GM12892 (cell line): ENCODE data around the gene TBC1D19.
"Not testable (repeated sequence)": the region's sequence is repeated elsewhere in the genome, so short reads cannot be mapped to it uniquely, and the experiment has no call there.

ENCODE experiments used
- DNase-seq: peaks from one replicate; pipeline ENCODE4 v3.0.0; 2011; ENCODE audit not compliant: insufficient read length
- FAIRE-seq: peaks from 2 replicates; lab custom pipeline; 2011; peaks lifted over from hg19 to GRCh38; lab: Jason Lieb, UNC
- POLR2A ChIP-seq: IDR thresholded peaks from 2 replicates; pipeline ENCODE4 v1.6.1; 2011; ENCODE audit warnings: low read depth, low read length, control low read depth
- POLR2AphosphoS5 ChIP-seq: IDR thresholded peaks from 2 replicates; pipeline ENCODE4 v1.6.1; 2011; ENCODE audit warnings: low read depth, low read length, control low read depth
- TAF1 ChIP-seq: IDR thresholded peaks from 2 replicates; pipeline ENCODE4 v1.6.1; 2011; ENCODE audit warnings: low read depth, mild to moderate bottlenecking, control low read depth, low read length, borderline replicate concordance

The TBC1D19 gene

GRCh38 chr4:26607776-26608175 lies 23.9 kb downstream of the TBC1D19 start:
- TF ChIP-seq POLR2AphosphoS5: no peak
- no peak for TF ChIP-seq TAF1
- TF ChIP-seq POLR2A: no peak
- DNase-seq: no peak
- no peak for FAIRE-seq

DNA sequence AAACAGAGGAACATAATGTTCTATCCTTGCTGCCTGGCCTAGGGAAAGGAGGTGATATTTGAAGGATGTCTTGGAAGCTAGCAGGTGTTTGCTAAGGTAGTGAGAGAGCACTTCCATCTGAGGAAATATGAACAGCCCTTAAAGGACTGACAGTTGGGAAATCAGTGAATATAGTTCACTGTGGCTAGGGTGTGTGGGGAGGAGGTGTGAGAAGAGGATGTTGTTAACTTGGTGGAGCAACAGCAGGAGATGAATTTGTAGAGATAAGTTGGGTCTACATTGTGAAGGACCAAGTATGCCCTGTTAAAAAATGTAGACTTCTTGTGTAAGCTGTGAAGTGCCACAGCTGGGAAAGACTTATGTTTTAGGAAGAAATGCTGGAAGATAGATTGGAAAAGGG lies 25.5 kb downstream of the TBC1D19 start:
- DNase-seq: no peak
- FAIRE-seq: no peak
- no peak for TF ChIP-seq TAF1
- TF ChIP-seq POLR2A: no peak
- TF ChIP-seq POLR2AphosphoS5: no peak

GRCh38 chr4:26609868-26610267 lies 26.0 kb downstream of the TBC1D19 start:
- TF ChIP-seq TAF1 (no peak), POLR2AphosphoS5 (no peak), POLR2A (no peak)
- FAIRE-seq (no peak), DNase-seq (no peak)

DNA sequence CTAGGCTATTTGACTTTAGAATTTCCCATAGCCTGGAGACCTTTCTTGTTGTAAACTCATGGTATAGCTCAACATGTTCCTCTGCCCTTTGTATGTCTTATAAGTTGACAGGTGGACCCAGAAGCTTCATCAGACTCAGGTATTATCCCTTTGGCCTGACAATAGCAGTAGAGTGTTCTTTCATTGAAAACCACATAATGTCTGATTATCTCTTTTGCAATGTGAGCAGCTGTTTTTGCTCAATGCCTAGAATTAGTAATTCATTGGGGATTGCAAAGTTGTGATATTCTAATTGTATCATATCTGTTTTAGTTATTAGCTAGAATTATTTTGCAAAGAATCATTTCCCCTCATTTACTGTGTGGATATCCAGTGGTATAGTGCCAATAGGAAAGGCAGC lies 27.5 kb downstream of the TBC1D19 start:
- TF ChIP-seq POLR2A (no peak), POLR2AphosphoS5 (no peak), TAF1 (no peak)
- DNase-seq (no peak), FAIRE-seq (no peak)

GRCh38 chr4:26611885-26612284 lies 28.0 kb downstream of the TBC1D19 start:
- FAIRE-seq: no peak
- no peak for DNase-seq
- TF ChIP-seq TAF1: no peak
- no peak for TF ChIP-seq POLR2AphosphoS5
- no peak for TF ChIP-seq POLR2A

DNA sequence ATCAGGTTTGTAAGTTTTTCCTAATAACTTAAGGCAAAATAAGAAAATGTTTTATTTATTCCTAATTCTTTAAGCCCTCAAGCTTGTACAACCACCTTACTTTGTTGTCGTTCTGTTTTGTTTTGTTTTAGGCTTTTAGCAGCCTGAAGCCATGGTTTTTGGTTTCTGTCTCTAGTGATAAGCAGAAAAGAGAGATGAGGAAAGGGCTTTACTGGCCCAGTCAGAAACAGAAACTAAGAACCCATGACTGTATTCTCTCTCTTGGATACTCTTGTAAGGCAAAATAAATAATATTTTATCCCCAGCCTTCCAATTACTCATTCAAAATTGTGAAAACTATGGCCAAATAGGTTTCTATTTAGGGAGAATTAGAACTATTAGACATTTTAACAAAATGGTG lies 29.4 kb downstream of the TBC1D19 start:
- DNase-seq: no peak
- TF ChIP-seq TAF1 (no peak), POLR2A (no peak), POLR2AphosphoS5 (no peak)
- no peak for FAIRE-seq

- no peak for TF ChIP-seq TAF1
- FAIRE-seq: peak; percentile 73
- DNase-seq: no peak
These were observed 29.9 kb downstream of the TBC1D19 start for GRCh38 chr4:26613735-26614134.

- TF ChIP-seq POLR2A (no peak), TAF1 (no peak), POLR2AphosphoS5 (no peak)
- FAIRE-seq: no peak
These were observed 35.9 kb downstream of the TBC1D19 start for GRCh38 chr4:26619784-26620183.

GRCh38 chr4:26621366-26621765 lies 37.5 kb downstream of the TBC1D19 start:
- DNase-seq (no peak), FAIRE-seq (no peak)
- TF ChIP-seq POLR2AphosphoS5: no peak
- TF ChIP-seq POLR2A: no peak
- TF ChIP-seq TAF1: no peak

More at GRCh38 chr4:26619784-26620183, 35.9 kb downstream of the TBC1D19 start:
- DNase-seq: no peak

- DNase-seq: no peak
- TF ChIP-seq TAF1 (no peak), POLR2AphosphoS5 (no peak), POLR2A (no peak)
- FAIRE-seq: no peak
These were observed 39.0 kb downstream of the TBC1D19 start for GRCh38 chr4:26622913-26623312.

DNA sequence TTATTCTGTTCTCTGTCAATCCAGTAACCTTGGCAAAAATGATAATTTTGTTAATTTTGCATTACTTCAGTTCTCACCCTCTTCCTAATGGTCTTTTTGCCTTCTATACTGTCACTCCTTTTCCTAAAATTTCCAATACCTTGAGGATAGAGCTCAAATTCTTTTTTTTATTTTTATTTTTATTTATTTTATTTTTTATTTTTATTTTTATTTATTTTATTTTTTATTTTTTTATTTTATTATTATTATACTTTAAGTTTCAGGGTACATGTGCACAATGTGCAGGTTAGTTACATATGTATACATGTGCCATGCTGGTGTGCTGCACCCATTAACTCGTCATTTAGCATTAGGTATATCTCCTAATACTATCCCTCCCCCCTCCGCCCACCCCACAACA lies 42.8 kb downstream of the TBC1D19 start:
- DNase-seq, FAIRE-seq: not testable (repeated sequence)

DNA sequence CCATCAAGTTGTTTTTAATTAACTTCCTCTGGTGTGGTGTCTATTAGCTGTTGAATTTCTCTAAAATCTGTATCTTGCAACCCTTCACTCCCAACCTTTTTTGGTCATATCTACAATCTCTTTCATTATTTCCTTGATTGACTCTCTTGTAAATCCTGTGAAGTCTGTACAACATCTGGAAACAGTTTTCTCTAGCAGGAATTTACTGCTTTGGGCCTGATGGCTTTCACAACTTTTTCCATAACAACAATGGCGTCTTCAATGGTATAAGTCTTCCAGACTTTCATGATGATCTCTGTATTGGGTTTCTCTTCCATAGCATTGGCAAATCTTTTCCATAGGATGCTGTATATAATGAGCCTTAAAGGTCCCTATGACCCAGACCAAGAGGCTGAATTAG lies 49.0 kb downstream of the TBC1D19 start:
- FAIRE-seq: no peak
- DNase-seq: no peak
- TF ChIP-seq POLR2A (no peak), POLR2AphosphoS5 (no peak), TAF1 (no peak)

DNA sequence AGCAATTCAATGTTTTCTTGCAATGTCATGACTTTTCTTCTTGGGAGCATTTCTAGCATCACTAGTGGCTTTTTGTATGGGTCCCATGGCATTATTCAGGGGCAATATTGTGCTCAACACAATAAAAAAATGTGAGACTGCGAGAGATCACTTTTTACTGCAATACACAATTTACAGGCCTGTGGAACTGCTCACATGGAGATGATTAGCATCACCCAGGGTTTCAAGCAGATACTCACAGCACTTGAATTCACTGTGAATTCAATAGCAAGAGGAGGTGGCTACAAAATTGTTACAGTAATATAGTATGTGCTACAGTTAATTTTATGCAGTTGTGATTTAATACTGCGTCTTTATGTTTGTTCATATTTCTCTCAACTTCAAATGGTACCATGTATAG lies 50.4 kb downstream of the TBC1D19 start:
- FAIRE-seq (no peak), DNase-seq (no peak)
- TF ChIP-seq POLR2A (no peak), TAF1 (no peak), POLR2AphosphoS5 (no peak)
